ENCODE measurements around the gene KIF19.

KIF19 gene

GRCh38 chr17:74309902-74310301, 16.1 kb upstream of the KIF19 start:
- no peak overlapping the region for H3K4me3 ChIP-seq (ENCODE audit: low read depth, low read length)
- H3K36me3 ChIP-seq (replicated peaks): no peaks in the 10 kb centered on the region
- no peaks in the 10 kb centered on the region for H3K27me3 ChIP-seq (replicated peaks)
- no peak for TF ChIP-seq CTCF (IDR thresholded peaks at IDR 0.05; ENCODE audit: low read depth, low read length, missing control alignments)
- H3K27ac ChIP-seq: no peak overlapping the region
- in situ Hi-C loops (cut with HindIII; ENCODE audit: low pct_ligation_motif_present, low sequenced_read_pairs): no loop called here
- no peak for DNase-seq

- in situ Hi-C loops (cut with HindIII; ENCODE audit: low pct_ligation_motif_present, low sequenced_read_pairs): no loop called here
- no peak for TF ChIP-seq CTCF (IDR thresholded peaks at IDR 0.05; ENCODE audit: low read depth, low read length, missing control alignments)
Measured at GRCh38 chr17:74314877-74315276, 11.1 kb upstream of the KIF19 start.

GRCh38 chr17:74316220-74316619, 9.8 kb upstream of the KIF19 start:
- Histone ChIP-seq H3K4me3 (ENCODE audit: low read depth, low read length) (no peak overlapping the region), H3K27ac (no peak overlapping the region), H3K27me3 (replicated peaks) (no peaks in the 10 kb centered on the region), H3K36me3 (replicated peaks) (no peaks in the 10 kb centered on the region)
- in situ Hi-C loops (cut with HindIII; ENCODE audit: low pct_ligation_motif_present, low sequenced_read_pairs): no loop called here
- DNase-seq: no peak
- TF ChIP-seq CTCF (IDR thresholded peaks at IDR 0.05; ENCODE audit: low read depth, low read length, missing control alignments): no peak

More at GRCh38 chr17:74314877-74315276, 11.1 kb upstream of the KIF19 start:
- no peaks in the 10 kb centered on the region for H3K27me3 ChIP-seq (replicated peaks)
- H3K4me3 ChIP-seq (ENCODE audit: low read depth, low read length): no peak overlapping the region
- DNase-seq: no peak
- no peak overlapping the region for H3K27ac ChIP-seq
- no peaks in the 10 kb centered on the region for H3K36me3 ChIP-seq (replicated peaks)

- Histone ChIP-seq H3K4me3 (ENCODE audit: low read depth, low read length) (no peak overlapping the region), H3K27me3 (replicated peaks) (no peaks in the 10 kb centered on the region), H3K27ac (no peak overlapping the region), H3K36me3 (replicated peaks) (no peaks in the 10 kb centered on the region)
- TF ChIP-seq CTCF (IDR thresholded peaks at IDR 0.05; ENCODE audit: low read depth, low read length, missing control alignments): no peak
- in situ Hi-C loops (cut with HindIII; ENCODE audit: low pct_ligation_motif_present, low sequenced_read_pairs): no loop called here
- no peak for DNase-seq
Measured at GRCh38 chr17:74317071-74317470, 9.0 kb upstream of the KIF19 start.

GRCh38 chr17:74318391-74318790, 7.6 kb upstream of the KIF19 start:
- Histone ChIP-seq H3K27me3 (replicated peaks) (no peaks in the 10 kb centered on the region), H3K27ac (no peak overlapping the region), H3K36me3 (replicated peaks) (no peaks in the 10 kb centered on the region), H3K4me3 (ENCODE audit: low read depth, low read length) (no peak overlapping the region)
- no peak for DNase-seq
- TF ChIP-seq CTCF (IDR thresholded peaks at IDR 0.05; ENCODE audit: low read depth, low read length, missing control alignments): no peak
- in situ Hi-C loops (cut with HindIII; ENCODE audit: low pct_ligation_motif_present, low sequenced_read_pairs): no loop called here

- in situ Hi-C loops (cut with HindIII; ENCODE audit: low pct_ligation_motif_present, low sequenced_read_pairs): no loop called here
- H3K4me3 ChIP-seq (ENCODE audit: low read depth, low read length): no peak overlapping the region
- DNase-seq: no peak
- no peak overlapping the region for H3K27ac ChIP-seq
- H3K36me3 ChIP-seq (replicated peaks): no peaks in the 10 kb centered on the region
- peaks cover 8% of the 10 kb centered on the region for H3K27me3 ChIP-seq (replicated peaks)
- no peak for TF ChIP-seq CTCF (IDR thresholded peaks at IDR 0.05; ENCODE audit: low read depth, low read length, missing control alignments)
Measured at GRCh38 chr17:74324521-74324920, 1.5 kb upstream of the KIF19 start.
